Measurements from ENCODE around the gene ELP5. TPM values are rescaled to one million over a fixed set of nuclear protein-coding genes. Genes with fewer than 3 reads are reported as not detected.

The ELP5 gene
- total and polyA plus RNA-seq, 10 of the 15 experiments (the other 5 are each of a cell fraction or from before 2014, with no cell fraction given), result 41.1 to 109 (median 77.5) TPM

DNA sequence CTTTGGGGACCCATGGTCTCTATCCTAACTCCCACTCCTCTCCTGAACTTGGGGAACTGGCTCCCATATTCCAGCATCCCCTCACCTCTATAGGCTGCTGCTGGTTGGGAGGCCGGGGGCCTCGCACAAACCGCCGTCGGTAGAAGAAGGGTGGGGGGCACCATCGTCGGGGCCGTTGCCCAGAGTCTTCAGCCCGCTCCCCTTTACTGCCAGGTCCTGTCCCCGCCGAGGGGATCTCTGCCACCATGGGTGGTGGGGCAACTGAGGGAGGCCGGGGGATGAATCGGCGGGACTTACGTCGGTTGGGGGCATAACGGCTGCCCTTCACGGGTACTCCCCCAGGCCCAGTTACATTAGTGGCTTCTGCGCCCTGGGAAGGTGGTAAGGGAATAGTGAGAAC is 38.2 kb downstream of the ELP5 start (continued):
- TF ChIP-seq MXI1 (IDR thresholded peaks at IDR 0.05; ENCODE audit: low read depth, low read length) (no peak), TBL1XR1 (IDR thresholded peaks at IDR 0.05; ENCODE audit: low read depth, low read length) (no peak), BCL3 (IDR thresholded peaks at IDR 0.05; ENCODE audit: borderline replicate concordance, insufficient read depth, low read depth, low read length, poor library complexity, severe bottlenecking) (no peak), MTA2 (IDR thresholded peaks at IDR 0.05; ENCODE audit: low read depth) (no peak)
- TF ChIP-seq, protein P1, sequence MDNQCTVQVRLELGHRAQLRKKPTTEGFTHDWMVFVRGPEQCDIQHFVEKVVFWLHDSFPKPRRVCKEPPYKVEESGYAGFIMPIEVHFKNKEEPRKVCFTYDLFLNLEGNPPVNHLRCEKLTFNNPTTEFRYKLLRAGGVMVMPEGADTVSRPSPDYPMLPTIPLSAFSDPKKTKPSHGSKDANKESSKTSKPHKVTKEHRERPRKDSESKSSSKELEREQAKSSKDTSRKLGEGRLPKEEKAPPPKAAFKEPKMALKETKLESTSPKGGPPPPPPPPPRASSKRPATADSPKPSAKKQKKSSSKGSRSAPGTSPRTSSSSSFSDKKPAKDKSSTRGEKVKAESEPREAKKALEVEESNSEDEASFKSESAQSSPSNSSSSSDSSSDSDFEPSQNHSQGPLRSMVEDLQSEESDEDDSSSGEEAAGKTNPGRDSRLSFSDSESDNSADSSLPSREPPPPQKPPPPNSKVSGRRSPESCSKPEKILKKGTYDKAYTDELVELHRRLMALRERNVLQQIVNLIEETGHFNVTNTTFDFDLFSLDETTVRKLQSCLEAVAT (IDR thresholded peaks at IDR 0.05), result no peak

DNA sequence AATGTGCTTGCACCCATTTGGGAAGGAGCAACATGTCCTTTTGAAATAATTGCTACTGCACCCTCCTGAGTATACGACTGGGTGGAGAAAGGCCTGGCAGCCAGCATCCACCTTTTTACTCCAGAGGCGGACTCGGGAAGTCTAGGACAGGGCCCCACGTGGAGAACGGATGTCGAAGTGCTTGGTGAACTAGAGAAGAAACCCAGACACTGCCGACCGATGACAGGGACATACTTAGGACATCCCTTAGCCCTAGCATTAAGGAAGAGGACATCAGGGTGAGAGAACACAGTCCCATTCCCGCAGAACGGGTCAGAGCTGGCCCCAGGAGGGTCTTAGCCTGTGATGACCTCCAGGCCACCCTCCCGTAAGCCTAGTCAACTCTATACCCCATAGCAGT is 38.7 kb downstream of the ELP5 start:
- Histone ChIP-seq H3K9me3 (replicated peaks; ENCODE audit: control insufficient read depth, insufficient read depth, low read length) (no peaks in the 10 kb centered on the region), H3K27me3 (replicated peaks in 1 of 2; ENCODE audit: control insufficient read depth in 2 of 2, insufficient read depth in 2 of 2, low read length in 1 of 2) (peaks cover 3 to 6% of the 10 kb centered on the region in 2 experiments), H3K27ac (ENCODE audit: control insufficient read depth, insufficient read depth) (no peak overlapping the region), H3K9ac (ENCODE audit: control insufficient read depth, insufficient read depth, low read length) (no peak overlapping the region), H3K79me2 (ENCODE audit: control insufficient read depth, insufficient read depth, low read length) (no peaks in the 10 kb centered on the region), H4K20me1 (ENCODE audit: control insufficient read depth, insufficient read depth) (no peaks in the 10 kb centered on the region; the same call in 1 of the 2 replicates), H3K4me1 (ENCODE audit: control insufficient read depth, insufficient read depth, low read length) (peaks cover 3% of the 10 kb centered on the region), H2AFZ (ENCODE audit: control insufficient read depth, low read depth, low read length) (no peak overlapping the region), H3K4me3 (no peak overlapping the region), H3K4me2 (ENCODE audit: control insufficient read depth, insufficient read depth) (no peak overlapping the region), H3K36me3 (ENCODE audit: control insufficient read depth in 2 of 2, insufficient read depth in 2 of 2, low read length in 1 of 2) (no peaks in the 10 kb centered on the region)
- intact Hi-C loops (cut with micrococcal nuclease; ENCODE audit: unreplicated experiment), result no loop called here
- SMC1A ChIA-PET (ENCODE audit: uncharacterized antibody, unreplicated experiment), result no interaction called here
- ATAC-seq, result no peak
- CTCF ChIA-PET, result interaction anchor here (1.5 to 2.3 kb wide), 2 partner anchors 8 to 70 kb away, joined by 6 read pairs; no protein-coding TSS in a partner anchor
- TF ChIP-seq ZZZ3 (IDR thresholded peaks at IDR 0.05; ENCODE audit: control insufficient read depth, insufficient read length, low read depth) (no peak), CTCF (IDR thresholded peaks at IDR 0.05 in 2 of 3, conservative IDR thresholded peaks at IDR 0.05 in 1 of 3; ENCODE audit: control insufficient read depth in 2 of 3, extremely low read depth in 1 of 3, insufficient read depth in 1 of 3, low read depth in 3 of 3, low read length in 3 of 3) (no peak), BCL3 (IDR thresholded peaks at IDR 0.05; ENCODE audit: borderline replicate concordance, insufficient read depth, low read depth, low read length, poor library complexity, severe bottlenecking) (no peak), JUND (IDR thresholded peaks at IDR 0.05; ENCODE audit: low read depth, low read length) (no peak), NFXL1 (IDR thresholded peaks at IDR 0.05; ENCODE audit: borderline replicate concordance) (no peak), KAT2A (conservative IDR thresholded peaks at IDR 0.05; ENCODE audit: control insufficient read depth, low read depth, low read length) (no peak), RUNX3 (IDR thresholded peaks at IDR 0.05; ENCODE audit: low read length) (no peak), BRCA1 (IDR thresholded peaks at IDR 0.05; ENCODE audit: low read depth, low read length) (no peak), YY1 (IDR thresholded peaks at IDR 0.05; ENCODE audit: low read depth, low read length) (no peak), PML (IDR thresholded peaks at IDR 0.05; ENCODE audit: low read length) (no peak), MTA2 (IDR thresholded peaks at IDR 0.05; ENCODE audit: low read depth) (no peak), KDM1A (IDR thresholded peaks at IDR 0.05; ENCODE audit: borderline replicate concordance) (no peak)
- in situ Hi-C loops (cut with MboI), result no loop called here
- RAD21 ChIA-PET (ENCODE audit: unreplicated experiment), result no interaction called here
- POLR2A ChIA-PET, result no interaction called here
- DNase-seq (ENCODE audit: low read depth, low spot score), result no peak
- no TSS peak for BruUV-seq (replicated peaks)
- WGBS (ENCODE audit: insufficient coverage, insufficient replicate concordance, low lambda C conversion rate, missing lambda C conversion rate), result 13% methylated on average over 11 of the region's 11 CpGs
- no peak for FAIRE-seq
